Chondrocyte (in vitro differentiated cells): ENCODE results near the gene LMCD1. TPM values are rescaled to one million over a fixed set of nuclear protein-coding genes. Genes with fewer than 3 reads are reported as not detected.

Experiments
- DNase-seq: peaks from one replicate; pipeline ENCODE4 v3.0.0; 2021; ENCODE audit warnings: mixed read lengths, low spot score
- H3K27ac Mint-ChIP-seq: one replicate; pipeline ENCODE4 v1.8.0; 2021; ENCODE audit warnings: mild to moderate bottlenecking, moderate library complexity, mixed read lengths; ENCODE audit not compliant: unreplicated experiment
- H3K27me3 Mint-ChIP-seq: 2 replicates; pipeline ENCODE4 v1.8.0; 2021; ENCODE audit warnings: low read depth, mixed read lengths
- H3K36me3 Mint-ChIP-seq: 2 replicates; pipeline ENCODE4 v1.8.0; 2021; ENCODE audit warnings: low read depth, mixed read lengths
- H3K4me1 Mint-ChIP-seq: 2 replicates; pipeline ENCODE4 v1.8.0; 2021; ENCODE audit warnings: low read depth, mild to moderate bottlenecking, mixed read lengths
- H3K4me3 Mint-ChIP-seq: one replicate; pipeline ENCODE4 v1.8.0; 2021; ENCODE audit warnings: mild to moderate bottlenecking, moderate library complexity, mixed read lengths; ENCODE audit not compliant: unreplicated experiment
- H3K9me3 Mint-ChIP-seq: 2 replicates; pipeline ENCODE4 v1.8.0; 2021; ENCODE audit warnings: low read depth, mixed read lengths
- CTCF ChIP-seq: fragments of 200-600 bp; sonication (generic); IDR thresholded peaks from 2 replicates; pipeline ENCODE4 v1.5.0; 2021; ENCODE audit warnings: antibody characterized with exemption, mild to moderate bottlenecking, moderate library complexity
- total RNA-seq: library from RNA; stranded (reverse); gene quantifications from 3 replicates; pipeline ENCODE4 v1.2.1, GENCODE V29; 2021

Gene LMCD1
- total RNA-seq, 1 donor from 2014 or later, result 263 TPM

DNA sequence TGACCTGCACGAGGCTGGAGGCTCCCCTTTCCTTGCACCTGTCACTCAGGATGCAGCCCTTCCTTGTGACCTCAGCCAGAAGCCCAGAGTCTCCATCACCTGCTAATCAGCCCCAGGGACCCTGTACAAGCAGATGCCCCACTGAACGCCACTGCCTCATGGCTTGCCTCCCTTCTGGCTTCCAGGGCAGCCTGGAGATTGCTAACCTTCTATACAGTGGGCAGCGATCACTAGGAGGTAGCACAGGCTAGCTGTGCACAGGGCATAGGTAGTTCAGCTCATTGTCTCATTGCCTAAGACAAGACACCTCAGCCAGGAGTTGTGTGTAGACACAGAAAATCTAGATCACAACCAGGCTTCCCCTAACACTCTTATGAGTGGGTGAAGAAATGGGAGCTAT lies 93.6 kb downstream of the LMCD1 start:
- TF ChIP-seq CTCF, result no peak
- H3K36me3 Mint-ChIP-seq, result no peaks in the 10 kb centered on the region
- DNase-seq, result no peak
- H3K27me3 Mint-ChIP-seq, result no peaks in the 10 kb centered on the region
- peaks cover 40% of the 10 kb centered on the region for H3K4me1 Mint-ChIP-seq
- H3K4me3 Mint-ChIP-seq, result no peak overlapping the region
- no peaks in the 10 kb centered on the region for H3K9me3 Mint-ChIP-seq
- H3K27ac Mint-ChIP-seq, result no peak overlapping the region

GRCh38 chr3:8595695-8596115 lies 94.1 kb downstream of the LMCD1 start:
- H3K27ac Mint-ChIP-seq, result no peak overlapping the region
- H3K36me3 Mint-ChIP-seq, result no peaks in the 10 kb centered on the region
- peaks cover 36% of the 10 kb centered on the region for H3K4me1 Mint-ChIP-seq
- DNase-seq, result no peak
- H3K27me3 Mint-ChIP-seq, result no peaks in the 10 kb centered on the region
- no peaks in the 10 kb centered on the region for H3K9me3 Mint-ChIP-seq
- H3K4me3 Mint-ChIP-seq, result no peak overlapping the region
- TF ChIP-seq CTCF, result no peak

GRCh38 chr3:8596321-8597218 lies 94.9 kb downstream of the LMCD1 start:
- DNase-seq, result no peak
- H3K9me3 Mint-ChIP-seq, result no peaks in the 10 kb centered on the region
- no peak overlapping the region for H3K27ac Mint-ChIP-seq
- no peaks in the 10 kb centered on the region for H3K27me3 Mint-ChIP-seq
- H3K36me3 Mint-ChIP-seq, result no peaks in the 10 kb centered on the region
- no peak overlapping the region for H3K4me3 Mint-ChIP-seq
- H3K4me1 Mint-ChIP-seq, result peaks cover 27% of the 10 kb centered on the region
- TF ChIP-seq CTCF, result no peak

DNA sequence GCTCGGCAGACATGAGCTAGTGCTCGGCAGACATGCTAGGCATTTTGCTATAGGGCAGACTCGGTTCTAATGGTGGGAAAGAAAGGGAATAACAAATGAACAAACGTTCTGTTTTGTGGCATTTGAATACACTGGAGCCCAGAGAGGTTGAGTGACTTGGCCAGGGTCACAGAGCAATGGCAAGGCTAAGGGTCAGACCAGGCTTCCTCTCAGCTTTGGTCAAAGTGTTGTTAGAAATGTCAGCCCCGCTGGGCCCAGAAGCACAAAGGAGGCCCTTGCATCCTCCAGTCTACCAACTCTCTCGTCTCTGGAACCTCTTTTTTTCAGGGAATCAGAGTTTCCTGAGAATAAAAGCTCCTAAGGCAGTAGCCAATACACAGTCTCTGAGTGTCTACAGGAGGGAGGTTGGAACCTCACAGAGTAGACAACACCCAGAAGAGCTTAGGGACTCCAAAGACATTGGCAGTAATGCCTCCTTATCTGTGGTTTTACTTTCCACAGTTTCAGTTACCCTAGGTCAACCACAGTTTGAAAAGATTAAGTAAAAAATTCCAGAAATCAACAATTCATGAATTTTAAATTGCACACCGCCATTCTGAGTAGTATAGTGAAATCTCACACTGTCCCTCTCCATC lies 95.7 kb downstream of the LMCD1 start:
- Mint-ChIP-seq H3K4me3 (no peak overlapping the region), H3K4me1 (peaks cover 20% of the 10 kb centered on the region), H3K9me3 (no peaks in the 10 kb centered on the region), H3K36me3 (no peaks in the 10 kb centered on the region), H3K27me3 (no peaks in the 10 kb centered on the region), H3K27ac (no peak overlapping the region)
- TF ChIP-seq CTCF, result no peak
- DNase-seq, result no peak

- H3K36me3 Mint-ChIP-seq, result no peaks in the 10 kb centered on the region
- peaks cover 17% of the 10 kb centered on the region for H3K4me1 Mint-ChIP-seq
- no peak for DNase-seq
- no peak overlapping the region for H3K4me3 Mint-ChIP-seq
- H3K27ac Mint-ChIP-seq, result no peak overlapping the region
- no peaks in the 10 kb centered on the region for H3K27me3 Mint-ChIP-seq
- TF ChIP-seq CTCF, result no peak
- H3K9me3 Mint-ChIP-seq, result no peaks in the 10 kb centered on the region
Measured at GRCh38 chr3:8599146-8599545, 97.5 kb downstream of the LMCD1 start.
